Measurements from ENCODE around the gene NACA.
A peak's percentile ranks its signal among the peaks of the same experiment; 100 is the strongest.

DNA sequence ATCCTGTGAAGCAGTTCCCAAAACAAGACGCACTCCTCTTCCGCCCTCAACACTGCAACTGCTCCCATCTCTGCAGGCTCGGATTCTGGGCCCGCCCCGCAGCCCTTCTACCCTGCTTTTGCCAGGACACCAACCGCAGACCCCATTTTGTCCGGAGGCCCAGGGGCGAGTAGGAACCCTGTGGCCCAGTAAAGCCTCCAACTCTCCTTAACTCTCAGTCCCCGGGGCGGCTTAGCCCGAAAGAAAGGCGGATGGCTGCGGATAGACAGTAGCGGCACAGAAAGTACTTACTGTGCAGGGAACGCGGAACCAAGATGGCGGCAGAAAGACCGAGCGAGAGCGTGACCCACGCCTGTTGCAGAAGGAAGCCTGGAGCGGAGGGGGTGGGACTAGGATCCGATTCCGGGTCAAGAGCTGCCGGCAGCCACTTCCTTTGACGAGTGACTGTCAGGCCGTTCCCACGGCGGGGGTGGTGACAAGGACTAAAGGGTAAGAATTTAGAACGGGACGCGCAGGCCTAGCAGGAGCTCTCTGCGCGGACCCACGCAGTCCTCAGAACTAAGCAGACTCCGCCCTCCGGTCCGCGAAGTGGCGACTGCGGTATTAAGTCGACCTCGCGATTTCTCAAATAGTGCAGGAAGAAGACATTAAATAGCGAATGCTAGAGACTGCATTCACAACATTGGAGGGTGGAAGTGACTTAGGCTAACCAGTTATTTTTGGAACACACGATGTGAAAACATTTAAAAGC lies at the start of gene NACA:
- TF ChIP-seq, protein P1, sequence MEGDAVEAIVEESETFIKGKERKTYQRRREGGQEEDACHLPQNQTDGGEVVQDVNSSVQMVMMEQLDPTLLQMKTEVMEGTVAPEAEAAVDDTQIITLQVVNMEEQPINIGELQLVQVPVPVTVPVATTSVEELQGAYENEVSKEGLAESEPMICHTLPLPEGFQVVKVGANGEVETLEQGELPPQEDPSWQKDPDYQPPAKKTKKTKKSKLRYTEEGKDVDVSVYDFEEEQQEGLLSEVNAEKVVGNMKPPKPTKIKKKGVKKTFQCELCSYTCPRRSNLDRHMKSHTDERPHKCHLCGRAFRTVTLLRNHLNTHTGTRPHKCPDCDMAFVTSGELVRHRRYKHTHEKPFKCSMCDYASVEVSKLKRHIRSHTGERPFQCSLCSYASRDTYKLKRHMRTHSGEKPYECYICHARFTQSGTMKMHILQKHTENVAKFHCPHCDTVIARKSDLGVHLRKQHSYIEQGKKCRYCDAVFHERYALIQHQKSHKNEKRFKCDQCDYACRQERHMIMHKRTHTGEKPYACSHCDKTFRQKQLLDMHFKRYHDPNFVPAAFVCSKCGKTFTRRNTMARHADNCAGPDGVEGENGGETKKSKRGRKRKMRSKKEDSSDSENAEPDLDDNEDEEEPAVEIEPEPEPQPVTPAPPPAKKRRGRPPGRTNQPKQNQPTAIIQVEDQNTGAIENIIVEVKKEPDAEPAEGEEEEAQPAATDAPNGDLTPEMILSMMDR (IDR thresholded peaks at IDR 0.05), result peak in 1 of 6 experiments; percentile 10
- TF ChIP-seq POLR2A (IDR thresholded peaks at IDR 0.05), result peak; percentile 81 to 93
